Stimulated activated CD8-positive, alpha-beta memory T cell treated with anti-CD3 and anti-CD28 coated beads, Interleukin-7, amount 100 ng/mL, for 24 hours (primary cell): ENCODE data around the gene DLEU7.

ENCODE experiments used
- DNase-seq: peaks from one replicate; pipeline ENCODE4 v3.0.0-alpha.2; 2020; ENCODE audit warnings: low read depth

Gene DLEU7

GRCh38 chr13:50843257-50844083, at the start of gene DLEU7:
Gene DLEU7 (minus strand): TSS chr13:50843692. CDS start chr13:50843646, 46 bp downstream.
- DNase-seq: no peak

GRCh38 chr13:50892210-50892944, 48.9 kb upstream of the DLEU7 start:
- no peak for DNase-seq

- no peak for DNase-seq
Measured at GRCh38 chr13:50891206-50891605, 47.7 kb upstream of the DLEU7 start.

GRCh38 chr13:50889317-50889716, 45.8 kb upstream of the DLEU7 start:
- DNase-seq: no peak

GRCh38 chr13:50888362-50888761, 44.9 kb upstream of the DLEU7 start:
- no peak for DNase-seq

- DNase-seq: no peak
Measured at GRCh38 chr13:50887151-50887550, 43.7 kb upstream of the DLEU7 start.

GRCh38 chr13:50884265-50884664, 40.8 kb upstream of the DLEU7 start:
- no peak for DNase-seq

- no peak for DNase-seq
Measured at GRCh38 chr13:50883728-50884127, 40.2 kb upstream of the DLEU7 start.

- DNase-seq: no peak
Measured at GRCh38 chr13:50882816-50883435, 39.4 kb upstream of the DLEU7 start.

- no peak for DNase-seq
Measured at GRCh38 chr13:50873991-50874390, 30.5 kb upstream of the DLEU7 start.

GRCh38 chr13:50873467-50873866, 30.0 kb upstream of the DLEU7 start:
- DNase-seq: no peak

GRCh38 chr13:50871405-50871804, 27.9 kb upstream of the DLEU7 start:
- DNase-seq: no peak

- DNase-seq: no peak
Measured at GRCh38 chr13:50867637-50867945, 24.1 kb upstream of the DLEU7 start.

- DNase-seq: no peak
Measured at GRCh38 chr13:50866817-50867636, 23.5 kb upstream of the DLEU7 start.

- no peak for DNase-seq
Measured at GRCh38 chr13:50864492-50864891, 21.0 kb upstream of the DLEU7 start.

- DNase-seq: no peak
Measured at GRCh38 chr13:50855681-50856080, 12.2 kb upstream of the DLEU7 start.

- no peak for DNase-seq
Measured at GRCh38 chr13:50850445-50850844, 7.0 kb upstream of the DLEU7 start.

- no peak for DNase-seq
Measured at GRCh38 chr13:50847501-50847900, 4.0 kb upstream of the DLEU7 start.

- no peak for DNase-seq
Measured at GRCh38 chr13:50846861-50847475, 3.5 kb upstream of the DLEU7 start.

- no peak for DNase-seq
Measured at GRCh38 chr13:50845211-50845610, 1.7 kb upstream of the DLEU7 start.

GRCh38 chr13:50844084-50844875, 788 bp upstream of the DLEU7 start:
- DNase-seq: no peak
